B cell (primary cell): ENCODE measurements around the gene MAB21L3. TPM values are rescaled to one million over a fixed set of nuclear protein-coding genes. Genes with fewer than 3 reads are reported as not detected.

ENCODE experiments used
- ATAC-seq: fragments of 200-7000 bp; cut with Tn5 transposase; one replicate; pipeline ENCODE4 v1.10.0; 2021; ENCODE audit warnings: low read depth, mild to moderate bottlenecking, moderate number of reproducible peaks, moderate library complexity
- CTCF ChIA-PET: fragments of 350-600 bp; sonication (Branson Sonifier 250); formaldehyde crosslinking; loops from one replicate; lab custom pipeline; 2021; ENCODE audit warnings: antibody characterized with exemption, inconsistent platforms; lab: Charles Lee
- POLR2A ChIA-PET: fragments of 350-600 bp; sonication (Branson Sonifier 250); formaldehyde crosslinking; loops from one replicate; lab custom pipeline; 2021; ENCODE audit warnings: antibody characterized with exemption; lab: Charles Lee
- DNase-seq: peaks from one replicate; pipeline ENCODE4 v3.0.0; 2013
- H2AFZ ChIP-seq: 2 replicates; pipeline ENCODE4 v1.6.1; 2012; ENCODE audit warnings: mild to moderate bottlenecking, low read depth, low read length; ENCODE audit not compliant: insufficient read depth, poor library complexity, severe bottlenecking
- H3K27ac ChIP-seq, 2 donors: 1 replicate in 1 of 2; 2 replicates in 1 of 2; pipeline ENCODE4 v1.5.1; 2012 to 2013; ENCODE audit warnings: low read length in 2 of 2, mild to moderate bottlenecking in 2 of 2, moderate library complexity in 1 of 2
- H3K27me3 ChIP-seq, 4 experiments: fragments of 200-600 bp in 1 of 4; sonication (generic) in 1 of 4; replicated peaks in 1 of 4; 1 replicate in 2 of 4; 2 replicates in 2 of 4; pipeline versions ENCODE4 v1.6.1 to v1.7.0; 2013 to 2016; ENCODE audit warnings: low read length in 3 of 4, mild to moderate bottlenecking in 2 of 4, mixed read lengths in 1 of 4, moderate library complexity in 1 of 4; ENCODE audit not compliant: insufficient read depth in 4 of 4, control insufficient read depth in 3 of 4; ENCODE audit errors: control extremely low read depth in 1 of 4
- H3K36me3 ChIP-seq, 2 experiments: replicated peaks in 1 of 2; 1 replicate in 1 of 2; 2 replicates in 1 of 2; pipeline versions ENCODE4 v1.6.1 to v1.7.1; 2013; ENCODE audit warnings: low read length in 1 of 2; ENCODE audit not compliant: insufficient read depth in 2 of 2, control insufficient read depth in 1 of 2; ENCODE audit errors: control extremely low read depth in 1 of 2, extremely low read depth in 1 of 2
- H3K4me1 ChIP-seq, 2 donors: fragments of 200-600 bp in 1 of 2; sonication (generic) in 1 of 2; 1 replicate in 1 of 2; 2 replicates in 1 of 2; pipeline versions ENCODE4 v1.5.1 to v1.6.1; 2013 to 2017; ENCODE audit warnings: low read length in 2 of 2; ENCODE audit not compliant: control insufficient read depth in 2 of 2, insufficient read depth in 2 of 2
- H3K4me2 ChIP-seq: replicated peaks from 2 replicates; pipeline ENCODE3; 2012; ENCODE audit warnings: mild to moderate bottlenecking, low read depth, low read length; ENCODE audit not compliant: poor library complexity, severe bottlenecking
- H3K4me3 ChIP-seq, 5 experiments: fragments of 200-600 bp in 1 of 5; sonication (generic) in 1 of 5; 1 replicate in 3 of 5; 2 replicates in 2 of 5; pipeline versions ENCODE4 v1.5.1 to v1.7.0; 2011 to 2016; ENCODE audit warnings: low read length in 4 of 5, mild to moderate bottlenecking in 4 of 5, low read depth in 2 of 5, control low read depth in 1 of 5, moderate library complexity in 1 of 5; ENCODE audit not compliant: insufficient read depth in 1 of 5; ENCODE audit errors: control extremely low read depth in 1 of 5, extremely low read depth in 1 of 5
- H3K79me2 ChIP-seq: fragments of 200-600 bp; sonication (generic); one replicate; pipeline ENCODE4 v1.6.0; 2016; ENCODE audit warnings: low read length; ENCODE audit not compliant: control insufficient read depth, insufficient read depth
- H3K9ac ChIP-seq: fragments of 200-600 bp; sonication (generic); 2 replicates; pipeline ENCODE4 v1.6.1; 2017; ENCODE audit warnings: mild to moderate bottlenecking, low read length, moderate library complexity
- H3K9me3 ChIP-seq, 3 donors: one replicate each; pipeline versions ENCODE4 v1.6.1 to v1.7.1; 2013; ENCODE audit warnings: low read length in 2 of 3; ENCODE audit not compliant: control insufficient read depth in 2 of 3, insufficient read depth in 1 of 3; ENCODE audit errors: control extremely low read depth in 1 of 3
- H4K20me1 ChIP-seq: 2 replicates; pipeline ENCODE4 v1.6.0; 2012; ENCODE audit warnings: mild to moderate bottlenecking, low read length; ENCODE audit not compliant: insufficient read depth, control insufficient read depth, poor library complexity, severe bottlenecking
- H3K27ac Mint-ChIP-seq: one replicate; pipeline ENCODE4 v1.8.0; 2021; ENCODE audit warnings: mixed read lengths
- H3K27me3 Mint-ChIP-seq: one replicate; pipeline ENCODE4 v1.8.0; 2021; ENCODE audit warnings: mixed read lengths
- H3K4me1 Mint-ChIP-seq: one replicate; pipeline ENCODE4 v1.8.0; 2021; ENCODE audit warnings: mixed read lengths
- H3K4me3 Mint-ChIP-seq: one replicate; pipeline ENCODE4 v1.8.0; 2021; ENCODE audit warnings: mixed read lengths
- H3K9me3 Mint-ChIP-seq: one replicate; pipeline ENCODE4 v1.8.0; 2022; ENCODE audit warnings: mixed read lengths; ENCODE audit not compliant: insufficient read depth
- CTCF ChIP-seq: fragments of 200-600 bp; IDR thresholded peaks from one replicate; pipeline ENCODE4 v1.8.0; 2022; ENCODE audit warnings: antibody characterized with exemption, mild to moderate bottlenecking
- EZH2 ChIP-seq: IDR thresholded peaks from 2 replicates; pipeline ENCODE4 v1.6.1; 2012; ENCODE audit warnings: borderline replicate concordance, low read depth, mild to moderate bottlenecking, moderate library complexity, low read length; ENCODE audit not compliant: insufficient read depth, poor library complexity, severe bottlenecking
- WGBS: methylation state at CpG from one replicate; pipeline ENCODE4 v1.1.5; 2013; ENCODE audit warnings: missing lambda C conversion rate; ENCODE audit not compliant: insufficient coverage; 5-methylcytosine and 5-hydroxymethylcytosine counted together
- intact Hi-C: fragments of 100-400 bp; cut with micrococcal nuclease; formaldehyde crosslinking; loops from one replicate; pipeline ENCODE4 v1.10.0; 2022
- polyA plus RNA-seq: library from polyadenylated mRNA; depleted of rRNA; stranded (reverse); fragments of >200 nt; gene quantifications from 2 replicates; pipeline ENCODE4 v1.2.3, GENCODE V29; 2012
- total RNA-seq, 2 donors: library from RNA; stranded (reverse); fragments of 120-200 nt in 1 of 2; gene quantifications; 1 replicate in 1 of 2; 2 replicates in 1 of 2; pipeline versions ENCODE4 v1.2.3 to v1.2.4, GENCODE V29; 2013 to 2022

The MAB21L3 gene
- total and polyA plus RNA-seq, 2 donors (not counting 1 experiment from before 2014, with no cell fraction given): not detected

- POLR2A ChIA-PET: no interaction called here
- H3K4me1 ChIP-seq: no peaks in the 10 kb centered on the region
- intact Hi-C loops: no loop called here
- Mint-ChIP-seq H3K27ac (no peak overlapping the region), H3K4me1 (no peaks in the 10 kb centered on the region), H3K9me3 (no peaks in the 10 kb centered on the region), H3K27me3 (peaks cover 10% of the 10 kb centered on the region), H3K4me3 (no peak overlapping the region)
- ATAC-seq: no peak
- H3K79me2 ChIP-seq: no peaks in the 10 kb centered on the region
- no peak overlapping the region for H3K27ac ChIP-seq
- 20% methylated on average over 1 of the region's 2 CpGs for WGBS
- no peak overlapping the region for H2AFZ ChIP-seq
- DNase-seq: no peak
- CTCF ChIA-PET: interaction anchor here (0.7 kb wide), 1 partner anchor 490 kb away, joined by 3 read pairs; no protein-coding TSS in a partner anchor
- H3K4me2 ChIP-seq: no peak overlapping the region
- no peaks in the 10 kb centered on the region for H3K9me3 ChIP-seq
- H4K20me1 ChIP-seq: no peaks in the 10 kb centered on the region
- no peak overlapping the region for H3K4me3 ChIP-seq
- TF ChIP-seq CTCF: no peak
- TF ChIP-seq EZH2: no peak
- H3K36me3 ChIP-seq: no peaks in the 10 kb centered on the region
- H3K27me3 ChIP-seq: no peaks in the 10 kb centered on the region
- no peak overlapping the region for H3K9ac ChIP-seq
Measured at GRCh38 chr1:116105996-116106395, 5.2 kb upstream of the MAB21L3 start.

GRCh38 chr1:116106646-116107045 lies 4.6 kb upstream of the MAB21L3 start:
- H3K4me2 ChIP-seq: no peak overlapping the region
- no peaks in the 10 kb centered on the region for H3K36me3 ChIP-seq
- no peak overlapping the region for H3K27ac ChIP-seq
- no peaks in the 10 kb centered on the region for H3K79me2 ChIP-seq
- no peak overlapping the region for H3K4me3 ChIP-seq
- ATAC-seq (no peak), DNase-seq (no peak)
- H2AFZ ChIP-seq: no peak overlapping the region
- Mint-ChIP-seq H3K4me1 (no peaks in the 10 kb centered on the region), H3K27ac (no peak overlapping the region), H3K9me3 (no peaks in the 10 kb centered on the region), H3K27me3 (peaks cover 13% of the 10 kb centered on the region), H3K4me3 (no peak overlapping the region)
- H3K4me1 ChIP-seq: no peaks in the 10 kb centered on the region
- H4K20me1 ChIP-seq: no peaks in the 10 kb centered on the region
- CTCF ChIA-PET: no interaction called here
- H3K27me3 ChIP-seq: peaks cover 0 to 3% (median under 1%) of the 10 kb centered on the region in 4 experiments
- 90% methylated on average over 4 of the region's 4 CpGs for WGBS
- H3K9ac ChIP-seq: no peak overlapping the region
- no peaks in the 10 kb centered on the region for H3K9me3 ChIP-seq
- POLR2A ChIA-PET: no interaction called here
- TF ChIP-seq EZH2 (no peak), CTCF (no peak)
- intact Hi-C loops: no loop called here
